ENCODE measurements around the gene A4GALT. TPM values are rescaled to one million over a fixed set of nuclear protein-coding genes. Genes with fewer than 3 reads are reported as not detected.

Gene A4GALT
- total RNA-seq, 2 experiments from 2014 or later: not detected

DNA sequence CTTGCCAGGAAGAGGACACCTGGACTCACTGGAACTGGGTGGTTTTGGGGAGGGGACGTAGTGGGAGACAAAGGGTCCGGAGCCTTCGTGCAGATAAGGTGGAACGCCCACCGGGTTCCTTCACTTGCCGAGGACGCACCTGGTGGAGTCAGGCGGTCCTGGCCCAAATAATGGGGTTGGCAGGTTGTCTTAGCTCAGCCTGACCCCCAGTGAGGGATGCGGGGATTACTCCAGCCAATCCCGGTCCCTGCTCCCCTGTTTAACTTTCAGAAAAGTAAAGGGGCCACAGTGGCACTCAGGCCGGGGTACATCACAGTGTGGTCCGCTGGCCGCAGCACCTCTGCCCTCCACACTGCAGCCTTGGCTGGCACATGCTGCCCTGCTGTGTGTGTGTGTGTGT lies 18.0 kb downstream of the A4GALT start:
- Mint-ChIP-seq H3K27ac (no peak overlapping the region), H3K9me3 (no peaks in the 10 kb centered on the region), H3K36me3 (ENCODE audit: low read depth) (no peaks in the 10 kb centered on the region), H3K27me3 (no peaks in the 10 kb centered on the region), H3K4me1 (ENCODE audit: low read depth) (no peaks in the 10 kb centered on the region), H3K4me3 (no peak overlapping the region)
- ATAC-seq (ENCODE audit: poor library complexity) (no peak), DNase-seq (no peak)
- Histone ChIP-seq H3K4me1 (ENCODE audit: insufficient read depth, low read length) (no peaks in the 10 kb centered on the region), H3K27me3 (ENCODE audit: control insufficient read depth in 1 of 2, insufficient read depth in 2 of 2, low read length in 2 of 2) (no peaks in the 10 kb centered on the region), H3K27ac (ENCODE audit: low read depth in 1 of 2, low read length in 2 of 2) (no peak overlapping the region), H3K9me3 (ENCODE audit: control insufficient read depth in 1 of 2, insufficient read depth in 1 of 2, low read length in 2 of 2) (no peaks in the 10 kb centered on the region), H3K4me3 (ENCODE audit: low read length) (no peak overlapping the region), H3K36me3 (ENCODE audit: insufficient read depth, low read length) (no peaks in the 10 kb centered on the region)
- CTCF ChIA-PET: no interaction called here
- POLR2A ChIA-PET: no interaction called here
- TF ChIP-seq, protein P1, sequence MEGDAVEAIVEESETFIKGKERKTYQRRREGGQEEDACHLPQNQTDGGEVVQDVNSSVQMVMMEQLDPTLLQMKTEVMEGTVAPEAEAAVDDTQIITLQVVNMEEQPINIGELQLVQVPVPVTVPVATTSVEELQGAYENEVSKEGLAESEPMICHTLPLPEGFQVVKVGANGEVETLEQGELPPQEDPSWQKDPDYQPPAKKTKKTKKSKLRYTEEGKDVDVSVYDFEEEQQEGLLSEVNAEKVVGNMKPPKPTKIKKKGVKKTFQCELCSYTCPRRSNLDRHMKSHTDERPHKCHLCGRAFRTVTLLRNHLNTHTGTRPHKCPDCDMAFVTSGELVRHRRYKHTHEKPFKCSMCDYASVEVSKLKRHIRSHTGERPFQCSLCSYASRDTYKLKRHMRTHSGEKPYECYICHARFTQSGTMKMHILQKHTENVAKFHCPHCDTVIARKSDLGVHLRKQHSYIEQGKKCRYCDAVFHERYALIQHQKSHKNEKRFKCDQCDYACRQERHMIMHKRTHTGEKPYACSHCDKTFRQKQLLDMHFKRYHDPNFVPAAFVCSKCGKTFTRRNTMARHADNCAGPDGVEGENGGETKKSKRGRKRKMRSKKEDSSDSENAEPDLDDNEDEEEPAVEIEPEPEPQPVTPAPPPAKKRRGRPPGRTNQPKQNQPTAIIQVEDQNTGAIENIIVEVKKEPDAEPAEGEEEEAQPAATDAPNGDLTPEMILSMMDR (IDR thresholded peaks at IDR 0.05): no peak
- intact Hi-C loops (cut with DNase I, micrococcal nuclease): no loop called here

DNA sequence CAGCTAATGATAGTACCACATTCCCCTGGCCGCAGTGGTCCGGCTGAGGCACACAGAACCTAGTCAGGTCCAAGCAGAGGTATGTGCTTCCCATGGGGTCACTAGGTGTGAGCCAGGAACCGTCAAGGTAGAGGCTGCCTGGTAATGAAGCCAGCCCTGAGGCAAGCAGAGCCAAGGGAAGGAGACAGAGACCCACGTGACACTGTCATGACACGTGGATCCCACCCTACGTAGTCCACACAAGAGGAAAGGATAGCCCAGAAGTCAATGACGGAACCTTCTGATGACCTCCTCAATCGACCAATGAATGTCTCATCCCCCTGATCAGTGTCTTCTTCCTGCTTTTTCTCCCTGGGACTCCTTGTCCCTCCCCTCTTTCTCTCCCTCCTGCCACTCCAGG lies 19.0 kb downstream of the A4GALT start:
- no peaks in the 10 kb centered on the region for H3K36me3 ChIP-seq (ENCODE audit: insufficient read depth, low read length)
- H3K4me1 ChIP-seq (ENCODE audit: insufficient read depth, low read length): no peaks in the 10 kb centered on the region
- H3K27me3 Mint-ChIP-seq: no peaks in the 10 kb centered on the region
- no peak overlapping the region for H3K27ac Mint-ChIP-seq
- CTCF ChIA-PET: no interaction called here
- TF ChIP-seq, protein P1 (IDR thresholded peaks at IDR 0.05): no peak
- ATAC-seq (ENCODE audit: poor library complexity) (no peak), DNase-seq (no peak)
- no peak overlapping the region for H3K27ac ChIP-seq (ENCODE audit: low read depth in 1 of 2, low read length in 2 of 2)
- no peaks in the 10 kb centered on the region for H3K4me1 Mint-ChIP-seq (ENCODE audit: low read depth)
- H3K27me3 ChIP-seq (ENCODE audit: control insufficient read depth in 1 of 2, insufficient read depth in 2 of 2, low read length in 2 of 2): no peaks in the 10 kb centered on the region
- no peaks in the 10 kb centered on the region for H3K9me3 Mint-ChIP-seq
- H3K9me3 ChIP-seq (ENCODE audit: control insufficient read depth in 1 of 2, insufficient read depth in 1 of 2, low read length in 2 of 2): no peaks in the 10 kb centered on the region
- H3K4me3 ChIP-seq (ENCODE audit: low read length): no peak overlapping the region
- POLR2A ChIA-PET: no interaction called here
- H3K36me3 Mint-ChIP-seq (ENCODE audit: low read depth): no peaks in the 10 kb centered on the region
- no peak overlapping the region for H3K4me3 Mint-ChIP-seq
- intact Hi-C loops (cut with DNase I, micrococcal nuclease): no loop called here

DNA sequence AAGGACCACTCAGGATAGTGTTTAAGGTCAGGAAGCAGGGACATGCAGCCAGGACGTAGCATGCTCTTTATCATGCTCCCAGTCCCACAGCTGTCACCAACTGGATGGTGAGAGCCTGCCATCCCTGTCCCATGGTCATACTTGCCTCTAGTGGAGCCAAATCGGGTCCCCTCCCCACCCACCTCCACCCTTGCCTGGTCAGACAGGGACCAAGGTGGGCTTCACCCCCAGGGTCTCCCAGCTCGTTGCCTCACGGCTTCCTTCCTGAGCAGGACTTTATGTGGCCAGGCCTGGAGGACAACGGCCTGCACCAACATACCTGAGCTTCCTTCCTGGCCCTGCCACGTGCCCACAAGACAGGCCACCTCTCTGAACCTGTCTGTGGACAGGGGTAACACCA lies 19.8 kb downstream of the A4GALT start:
- no peaks in the 10 kb centered on the region for H3K36me3 Mint-ChIP-seq (ENCODE audit: low read depth)
- Histone ChIP-seq H3K4me3 (ENCODE audit: low read length) (no peak overlapping the region), H3K9me3 (ENCODE audit: control insufficient read depth in 1 of 2, insufficient read depth in 1 of 2, low read length in 2 of 2) (no peaks in the 10 kb centered on the region), H3K4me1 (ENCODE audit: insufficient read depth, low read length) (no peaks in the 10 kb centered on the region), H3K36me3 (ENCODE audit: insufficient read depth, low read length) (no peaks in the 10 kb centered on the region), H3K27ac (ENCODE audit: low read depth in 1 of 2, low read length in 2 of 2) (no peak overlapping the region), H3K27me3 (ENCODE audit: control insufficient read depth in 1 of 2, insufficient read depth in 2 of 2, low read length in 2 of 2) (no peaks in the 10 kb centered on the region)
- ChIA-PET CTCF (no interaction called here), POLR2A (no interaction called here)
- no peaks in the 10 kb centered on the region for H3K9me3 Mint-ChIP-seq
- no peak for ATAC-seq (ENCODE audit: poor library complexity)
- H3K27ac Mint-ChIP-seq: no peak overlapping the region
- TF ChIP-seq, protein P1 (IDR thresholded peaks at IDR 0.05): no peak
- H3K4me3 Mint-ChIP-seq: no peak overlapping the region
- intact Hi-C loops (cut with DNase I, micrococcal nuclease): no loop called here
- no peaks in the 10 kb centered on the region for H3K4me1 Mint-ChIP-seq (ENCODE audit: low read depth)
- no peak for DNase-seq
- H3K27me3 Mint-ChIP-seq: no peaks in the 10 kb centered on the region

Measured in CD4-positive, alpha-beta T cell (primary cell).